WERI-Rb-1 (cell line): ENCODE results near the gene MYO5A.

ENCODE experiments used
- DNase-seq: peaks from one replicate; pipeline ENCODE4 v3.0.0-alpha.2; 2020
- H3K27ac ChIP-seq: fragments of 250-450 bp; sonication (Bioruptor Pico); 2 replicates; pipeline ENCODE4 v1.5.1; 2020; ENCODE audit warnings: mild to moderate bottlenecking, moderate library complexity
- H3K27me3 ChIP-seq: fragments of 250-450 bp; sonication (Bioruptor Pico); 2 replicates; pipeline ENCODE4 v1.5.1; 2021; ENCODE audit warnings: mild to moderate bottlenecking, low read depth, moderate library complexity; ENCODE audit not compliant: insufficient read depth, severe bottlenecking
- H3K36me3 ChIP-seq: fragments of 250-450 bp; sonication (Bioruptor Pico); 2 replicates; pipeline ENCODE4 v1.5.1; 2020; ENCODE audit warnings: mild to moderate bottlenecking, moderate library complexity
- H3K4me3 ChIP-seq: 2 replicates; pipeline ENCODE4 v1.5.1; 2011; ENCODE audit warnings: low read depth, mild to moderate bottlenecking, control low read depth, low read length
- H3K9me3 ChIP-seq: fragments of 250-450 bp; sonication (Bioruptor Pico); 2 replicates; pipeline ENCODE4 v1.5.1; 2021; ENCODE audit warnings: mild to moderate bottlenecking, moderate library complexity; ENCODE audit not compliant: severe bottlenecking
- CTCF ChIP-seq: IDR thresholded peaks from 2 replicates; pipeline ENCODE4 v1.5.1; 2011; ENCODE audit warnings: low read depth, mild to moderate bottlenecking, control low read depth, inconsistent platforms, low read length

Gene MYO5A

GRCh38 chr15:52406601-52407000 lies 122.1 kb downstream of the MYO5A start:
- no peak for TF ChIP-seq CTCF
- Histone ChIP-seq H3K27ac (no peak overlapping the region), H3K36me3 (no peaks in the 10 kb centered on the region), H3K9me3 (no peaks in the 10 kb centered on the region), H3K27me3 (no peaks in the 10 kb centered on the region), H3K4me3 (no peak overlapping the region)
- no peak for DNase-seq

GRCh38 chr15:52405856-52406255 lies 122.8 kb downstream of the MYO5A start:
- H3K36me3 ChIP-seq, result no peaks in the 10 kb centered on the region
- no peak overlapping the region for H3K4me3 ChIP-seq
- no peak for TF ChIP-seq CTCF
- no peak for DNase-seq
- H3K27me3 ChIP-seq, result no peaks in the 10 kb centered on the region
- H3K9me3 ChIP-seq, result no peaks in the 10 kb centered on the region
- H3K27ac ChIP-seq, result no peak overlapping the region

- no peak for TF ChIP-seq CTCF
- H3K27me3 ChIP-seq, result no peaks in the 10 kb centered on the region
- no peak for DNase-seq
- no peaks in the 10 kb centered on the region; the same call in 1 of the 2 replicates for H3K36me3 ChIP-seq
- no peak overlapping the region for H3K27ac ChIP-seq
- H3K9me3 ChIP-seq, result no peaks in the 10 kb centered on the region
- H3K4me3 ChIP-seq, result no peak overlapping the region
Measured at GRCh38 chr15:52397118-52397517, 131.6 kb downstream of the MYO5A start.

- Histone ChIP-seq H3K36me3 (no peaks in the 10 kb centered on the region; the same call in 1 of the 2 replicates), H3K27me3 (no peaks in the 10 kb centered on the region), H3K27ac (no peak overlapping the region), H3K4me3 (no peak overlapping the region), H3K9me3 (no peaks in the 10 kb centered on the region)
- no peak for DNase-seq
- TF ChIP-seq CTCF, result no peak
Measured at GRCh38 chr15:52394118-52394517, 134.6 kb downstream of the MYO5A start.

GRCh38 chr15:52392008-52392687 lies 136.5 kb downstream of the MYO5A start:
- Histone ChIP-seq H3K4me3 (no peak overlapping the region), H3K27me3 (no peaks in the 10 kb centered on the region), H3K36me3 (no peaks in the 10 kb centered on the region), H3K27ac (no peak overlapping the region), H3K9me3 (no peaks in the 10 kb centered on the region)
- TF ChIP-seq CTCF, result no peak
- no peak for DNase-seq

GRCh38 chr15:52391069-52391468 lies 137.6 kb downstream of the MYO5A start:
- Histone ChIP-seq H3K9me3 (no peaks in the 10 kb centered on the region), H3K4me3 (no peak overlapping the region), H3K36me3 (no peaks in the 10 kb centered on the region), H3K27ac (no peak overlapping the region), H3K27me3 (no peaks in the 10 kb centered on the region)
- DNase-seq, result no peak
- no peak for TF ChIP-seq CTCF
